Measurements from ENCODE around the gene DPP4.
"Not testable (repeated sequence)": the region's sequence is repeated elsewhere in the genome, so short reads cannot be mapped to it uniquely, and the experiment has no call there.

The DPP4 gene

DNA sequence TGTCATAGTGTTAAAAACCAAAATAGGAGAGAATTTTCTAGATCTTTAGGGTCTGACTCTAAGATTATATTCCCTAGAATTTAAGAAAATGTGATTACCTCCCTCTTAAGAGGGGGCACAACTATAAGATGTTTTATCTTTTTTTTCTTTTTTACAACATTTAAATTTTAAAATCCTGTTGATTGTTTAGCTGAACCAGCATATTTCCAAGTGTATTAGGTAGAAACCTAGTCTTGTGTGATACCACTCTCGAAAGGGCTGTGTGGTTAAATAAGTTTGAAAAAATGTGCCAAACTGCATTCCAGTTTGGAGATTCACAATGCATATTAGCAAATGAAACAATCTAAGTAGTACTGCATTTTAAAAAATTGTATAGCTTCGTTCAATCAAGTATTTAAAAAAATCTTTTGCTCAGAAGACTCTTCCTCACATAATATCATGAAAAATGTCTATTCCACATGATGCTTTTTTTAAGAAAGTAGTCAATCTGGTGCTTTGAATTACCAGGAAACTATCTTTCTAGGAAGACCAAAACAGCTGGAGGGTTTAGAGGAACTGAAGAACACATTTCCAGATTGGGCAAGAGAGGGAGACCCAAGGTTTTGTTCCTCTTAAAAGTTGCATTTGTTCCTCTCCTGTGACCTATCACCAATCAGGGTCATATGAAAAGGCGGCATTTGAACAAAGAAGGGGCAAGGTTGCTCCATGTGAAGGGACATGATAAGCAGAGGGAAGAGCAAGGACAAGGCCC, 98.8 kb downstream of the DPP4 start:
- H3K27ac Mint-ChIP-seq: peak overlapping the region; percentile 72
- peaks cover 56% of the 10 kb centered on the region for H3K4me1 Mint-ChIP-seq
- no peaks in the 10 kb centered on the region for H3K27me3 Mint-ChIP-seq
- H3K36me3 Mint-ChIP-seq: peaks cover 30% of the 10 kb centered on the region
- no peak overlapping the region for H3K4me3 Mint-ChIP-seq
- no peak for DNase-seq
- CTCF ChIA-PET: no interaction called here
- H3K9me3 Mint-ChIP-seq: peaks cover 24% of the 10 kb centered on the region

DNA sequence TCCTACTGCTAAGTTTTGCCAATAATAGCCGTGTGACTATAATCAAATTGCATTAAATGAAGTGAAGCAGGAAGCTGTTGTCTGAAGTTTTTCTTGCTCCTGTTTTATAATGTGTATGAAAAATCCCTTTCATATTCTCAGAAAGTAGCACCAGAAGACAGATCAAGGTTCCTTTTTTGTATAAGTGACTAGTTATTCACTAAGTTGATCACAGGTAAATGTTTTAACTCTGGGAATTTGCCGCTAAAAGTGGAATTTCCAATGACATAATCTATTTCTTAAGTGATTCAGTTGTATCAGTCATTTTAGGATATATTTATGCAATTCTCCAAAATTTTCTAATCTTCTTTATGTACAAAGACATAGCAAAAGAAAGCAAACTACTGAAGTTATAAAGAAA, 99.6 kb downstream of the DPP4 start:
- Mint-ChIP-seq H3K27ac (no peak overlapping the region), H3K36me3 (peaks cover 32% of the 10 kb centered on the region), H3K27me3 (no peaks in the 10 kb centered on the region), H3K4me1 (peaks cover 49% of the 10 kb centered on the region), H3K9me3 (peaks cover 24% of the 10 kb centered on the region), H3K4me3 (no peak overlapping the region)
- CTCF ChIA-PET: no interaction called here
- DNase-seq: no peak

- CTCF ChIA-PET: interaction anchor here (1.8 kb wide), 1 partner anchor 20 kb away, joined by 8 read pairs; no protein-coding TSS in a partner anchor
- H3K9me3 Mint-ChIP-seq: peaks cover 24% of the 10 kb centered on the region
- peaks cover 40% of the 10 kb centered on the region for H3K4me1 Mint-ChIP-seq
- H3K36me3 Mint-ChIP-seq: peaks cover 31% of the 10 kb centered on the region
- H3K27ac Mint-ChIP-seq: no peak overlapping the region
- no peak overlapping the region for H3K4me3 Mint-ChIP-seq
- DNase-seq: no peak
- no peaks in the 10 kb centered on the region for H3K27me3 Mint-ChIP-seq
Measured at GRCh38 chr2:161972866-161973265, 101.1 kb downstream of the DPP4 start.

DNA sequence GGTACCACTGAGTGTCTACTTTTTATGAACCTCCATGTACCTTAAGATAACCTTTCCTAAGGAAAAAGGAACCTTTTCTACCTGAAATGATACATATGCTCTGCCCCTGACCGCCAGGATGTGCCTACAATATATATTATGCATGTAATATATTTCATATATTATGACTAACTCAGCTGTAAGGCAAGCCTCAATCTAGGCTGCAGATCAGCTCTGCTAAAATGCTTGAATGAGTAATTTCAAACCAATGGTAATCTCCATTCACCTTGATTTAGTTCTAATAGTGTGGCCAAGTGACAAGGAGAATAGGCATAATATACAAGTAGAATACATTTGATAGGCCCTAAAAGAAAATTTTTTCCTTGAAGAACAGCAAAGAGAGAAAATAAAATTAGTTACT, 101.8 kb downstream of the DPP4 start:
- H3K36me3 Mint-ChIP-seq: peaks cover 28% of the 10 kb centered on the region
- H3K27ac Mint-ChIP-seq: no peak overlapping the region
- DNase-seq: no peak
- no peaks in the 10 kb centered on the region for H3K27me3 Mint-ChIP-seq
- CTCF ChIA-PET: interaction anchor here (1.8 kb wide), 1 partner anchor 19 kb away, joined by 8 read pairs; no protein-coding TSS in a partner anchor
- H3K4me3 Mint-ChIP-seq: no peak overlapping the region
- peaks cover 35% of the 10 kb centered on the region for H3K4me1 Mint-ChIP-seq
- H3K9me3 Mint-ChIP-seq: peaks cover 21% of the 10 kb centered on the region

- CTCF ChIA-PET: interaction anchor here (1.8 kb wide), 1 partner anchor 19 kb away, joined by 8 read pairs; no protein-coding TSS in a partner anchor
Measured at GRCh38 chr2:161971551-161971950, 102.5 kb downstream of the DPP4 start.

GRCh38 chr2:161969159-161969558, 104.9 kb downstream of the DPP4 start:
- peaks cover 12% of the 10 kb centered on the region for H3K9me3 Mint-ChIP-seq
- CTCF ChIA-PET: interaction anchor here (1.6 kb wide), 1 partner anchor 16 kb away, joined by 4 read pairs; no protein-coding TSS in a partner anchor
- H3K36me3 Mint-ChIP-seq: peaks cover 22% of the 10 kb centered on the region

More at GRCh38 chr2:161971551-161971950, 102.5 kb downstream of the DPP4 start:
- Mint-ChIP-seq H3K9me3 (peaks cover 20% of the 10 kb centered on the region), H3K27ac (no peak overlapping the region), H3K36me3 (peaks cover 28% of the 10 kb centered on the region), H3K4me3 (no peak overlapping the region), H3K27me3 (no peaks in the 10 kb centered on the region), H3K4me1 (peaks cover 37% of the 10 kb centered on the region)
- DNase-seq: no peak

GRCh38 chr2:161965994-161966393, 108.0 kb downstream of the DPP4 start:
- no peak for DNase-seq
- Mint-ChIP-seq H3K27ac (no peak overlapping the region), H3K27me3 (no peaks in the 10 kb centered on the region), H3K36me3 (peaks cover 23% of the 10 kb centered on the region), H3K4me3 (no peak overlapping the region), H3K4me1 (peaks cover 26% of the 10 kb centered on the region), H3K9me3 (peaks cover 10% of the 10 kb centered on the region)
- CTCF ChIA-PET: no interaction called here

More at GRCh38 chr2:161969159-161969558, 104.9 kb downstream of the DPP4 start:
- DNase-seq: no peak
- Mint-ChIP-seq H3K27me3 (no peaks in the 10 kb centered on the region), H3K4me1 (peaks cover 32% of the 10 kb centered on the region), H3K4me3 (no peak overlapping the region), H3K27ac (no peak overlapping the region)

DNA sequence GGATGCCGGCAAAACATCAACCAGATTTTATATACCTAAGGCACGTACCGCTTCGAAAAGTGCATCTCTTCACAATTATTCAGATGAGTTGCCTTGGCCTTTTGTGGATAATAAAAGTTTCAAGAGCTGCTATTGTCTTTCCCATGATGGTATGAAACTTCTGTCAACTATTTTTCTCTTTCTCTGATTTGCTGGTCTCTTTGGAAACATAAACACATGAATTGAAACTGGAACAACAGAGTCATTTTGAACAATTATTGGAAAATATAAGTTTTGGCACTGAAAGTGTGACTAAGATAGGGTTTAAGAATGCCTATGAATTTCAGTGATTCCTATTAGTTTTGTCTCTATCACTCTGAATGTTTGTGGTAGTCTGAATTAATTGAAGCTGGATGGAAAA, 109.9 kb downstream of the DPP4 start:
- H3K9me3 Mint-ChIP-seq: peaks cover 10% of the 10 kb centered on the region
- H3K36me3 Mint-ChIP-seq: peaks cover 23% of the 10 kb centered on the region
- H3K27me3 Mint-ChIP-seq: no peaks in the 10 kb centered on the region
- peaks cover 26% of the 10 kb centered on the region for H3K4me1 Mint-ChIP-seq
- no peak overlapping the region for H3K27ac Mint-ChIP-seq
- H3K4me3 Mint-ChIP-seq: no peak overlapping the region
- DNase-seq: no peak
- CTCF ChIA-PET: interaction anchor here (0.7 to 1.7 kb wide), 4 partner anchors 9 to 18 kb away, joined by 3 to 7 read pairs (median 4); no protein-coding TSS in a partner anchor

- Mint-ChIP-seq H3K27me3 (no peaks in the 10 kb centered on the region), H3K9me3 (peaks cover 10% of the 10 kb centered on the region), H3K36me3 (peaks cover 23% of the 10 kb centered on the region), H3K4me3 (no peak overlapping the region), H3K4me1 (peaks cover 33% of the 10 kb centered on the region), H3K27ac (no peak overlapping the region)
- no peak for DNase-seq
- CTCF ChIA-PET: no interaction called here
Measured at GRCh38 chr2:161962160-161962559, 111.9 kb downstream of the DPP4 start.

DNA sequence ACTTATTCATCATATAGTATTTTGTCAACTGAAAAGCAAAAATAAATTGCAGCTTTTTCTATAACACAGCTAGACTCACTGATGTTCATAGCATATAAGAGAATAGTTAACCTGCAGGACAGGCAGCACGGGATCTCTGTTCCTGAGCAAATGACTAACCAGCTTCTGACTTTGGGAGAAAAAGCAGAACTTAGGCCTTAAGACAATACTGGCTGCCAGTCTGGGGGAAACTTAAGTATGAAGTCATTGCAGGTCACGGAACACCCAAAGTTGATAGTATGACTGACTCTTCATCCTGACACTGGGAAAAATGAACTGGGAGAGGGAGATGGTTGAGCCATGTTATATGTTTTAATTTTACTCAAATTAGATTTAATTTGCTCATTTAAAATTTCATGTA, 113.0 kb downstream of the DPP4 start:
- Mint-ChIP-seq H3K9me3 (peaks cover 10% of the 10 kb centered on the region), H3K27ac (no peak overlapping the region), H3K27me3 (no peaks in the 10 kb centered on the region), H3K4me1 (peaks cover 37% of the 10 kb centered on the region), H3K36me3 (peaks cover 22% of the 10 kb centered on the region), H3K4me3 (no peak overlapping the region)
- CTCF ChIA-PET: no interaction called here
- DNase-seq: no peak

DNA sequence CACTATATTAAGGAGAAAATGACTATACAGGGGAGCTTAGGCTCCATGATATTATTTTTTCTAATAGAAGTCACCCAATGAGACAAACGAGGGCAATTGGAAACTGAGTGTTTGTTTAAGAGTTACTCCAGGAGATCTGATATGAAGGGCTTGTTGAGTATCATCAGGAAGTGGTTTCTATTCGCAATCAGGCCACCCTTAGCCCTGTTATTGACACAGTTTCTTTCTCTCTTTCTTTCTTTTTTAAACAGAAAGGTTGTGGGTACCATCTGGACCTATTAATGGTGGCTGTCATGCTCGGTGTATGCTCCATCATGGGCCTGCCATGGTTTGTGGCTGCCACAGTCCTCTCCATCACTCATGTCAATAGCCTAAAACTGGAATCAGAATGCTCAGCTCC, 117.3 kb downstream of the DPP4 start:
- Mint-ChIP-seq H3K4me3 (peak overlapping the region; percentile 34), H3K27me3 (no peaks in the 10 kb centered on the region), H3K9me3 (peaks cover 9% of the 10 kb centered on the region), H3K27ac (peak overlapping the region; percentile 91), H3K4me1 (peaks cover 58% of the 10 kb centered on the region), H3K36me3 (peaks cover 28% of the 10 kb centered on the region)
- DNase-seq: no peak
- CTCF ChIA-PET: no interaction called here

DNA sequence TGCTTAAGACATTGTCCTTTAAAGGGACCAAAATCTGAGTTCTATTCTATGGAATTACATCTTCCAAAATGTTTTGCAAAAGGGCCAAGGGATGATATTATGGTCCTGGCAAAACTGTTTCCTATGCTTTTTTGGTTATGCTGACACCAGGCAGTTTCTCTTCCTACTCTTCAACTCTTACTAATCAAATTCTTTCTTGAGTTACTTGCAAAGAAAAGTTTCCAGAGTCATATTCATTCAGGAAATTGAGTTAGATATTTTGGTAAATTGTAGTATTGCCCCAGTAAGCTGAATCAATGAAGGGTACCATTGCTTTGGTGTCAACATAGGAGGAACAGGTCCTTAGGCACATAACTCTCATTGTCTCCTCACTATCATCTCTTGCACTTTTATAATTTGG, 118.8 kb downstream of the DPP4 start:
- Mint-ChIP-seq H3K4me1 (peaks cover 69% of the 10 kb centered on the region), H3K27ac (peak overlapping the region; percentile 68), H3K36me3 (peaks cover 23% of the 10 kb centered on the region), H3K9me3 (peaks cover 9% of the 10 kb centered on the region), H3K4me3 (no peak overlapping the region), H3K27me3 (no peaks in the 10 kb centered on the region)
- no peak for DNase-seq
- CTCF ChIA-PET: interaction anchor here (1.1 to 4.0 kb wide), 2 partner anchors 9 to 39 kb away, joined by 3 to 33 read pairs; no protein-coding TSS in a partner anchor

- CTCF ChIA-PET: interaction anchor here (1.2 to 4.0 kb wide), 4 partner anchors 24 to 171 kb away, joined by 4 to 33 read pairs (median 7); no protein-coding TSS in a partner anchor
- Mint-ChIP-seq H3K4me3 (no peak overlapping the region), H3K9me3 (peaks cover 3% of the 10 kb centered on the region), H3K36me3 (peaks cover 17% of the 10 kb centered on the region), H3K27me3 (no peaks in the 10 kb centered on the region), H3K27ac (peak overlapping the region; percentile 96), H3K4me1 (peaks cover 75% of the 10 kb centered on the region)
- peak; percentile 40 for DNase-seq
Measured at GRCh38 chr2:161954103-161954502, 119.9 kb downstream of the DPP4 start.

- H3K4me1 Mint-ChIP-seq: peaks cover 73% of the 10 kb centered on the region
- peak; percentile 26 for DNase-seq
- not testable (repeated sequence) for H3K9me3 Mint-ChIP-seq, H3K27me3 Mint-ChIP-seq, H3K4me3 Mint-ChIP-seq
- H3K36me3 Mint-ChIP-seq: peaks cover 16% of the 10 kb centered on the region
- CTCF ChIA-PET: interaction anchor here (1.0 to 4.0 kb wide), 6 partner anchors 11 to 106 kb away, joined by 4 to 33 read pairs (median 7); no protein-coding TSS in a partner anchor
- peak overlapping the region; percentile 96 for H3K27ac Mint-ChIP-seq
Measured at GRCh38 chr2:161953367-161953766, 120.6 kb downstream of the DPP4 start.

GRCh38 chr2:161952783-161953191, 121.2 kb downstream of the DPP4 start:
- H3K4me1 Mint-ChIP-seq: peaks cover 74% of the 10 kb centered on the region
- H3K36me3 Mint-ChIP-seq: peaks cover 14% of the 10 kb centered on the region
- CTCF ChIA-PET: interaction anchor here (0.8 to 4.0 kb wide), 6 partner anchors 11 to 106 kb away, joined by 3 to 33 read pairs (median 7); no protein-coding TSS in a partner anchor
- DNase-seq: peak; percentile 42
- peak overlapping the region; percentile 14 for H3K4me3 Mint-ChIP-seq
- peaks cover 3% of the 10 kb centered on the region for H3K9me3 Mint-ChIP-seq
- H3K27me3 Mint-ChIP-seq: no peaks in the 10 kb centered on the region
- peak overlapping the region; percentile 96 for H3K27ac Mint-ChIP-seq
